H9 (cell line): ENCODE data around the gene DCANP1. TPM values are rescaled to one million over a fixed set of nuclear protein-coding genes. Genes with fewer than 3 reads are reported as not detected.

ENCODE experiments used
- DNase-seq: peaks from one replicate; pipeline ENCODE4 v3.0.0-alpha.2; 2017
- H2AFZ ChIP-seq: one replicate; pipeline ENCODE4 v1.6.1; 2013; ENCODE audit warnings: mild to moderate bottlenecking, low read length, control low read depth, moderate library complexity
- H2AK5ac ChIP-seq: 2 replicates; pipeline ENCODE4 v1.6.1; 2013; ENCODE audit warnings: low read length, control low read depth, mixed read lengths; ENCODE audit not compliant: insufficient read length
- H2BK120ac ChIP-seq: one replicate; pipeline ENCODE4 v1.6.1; 2013; ENCODE audit warnings: low read depth, mild to moderate bottlenecking, low read length, control low read depth, inconsistent platforms; ENCODE audit not compliant: poor library complexity, severe bottlenecking
- H2BK12ac ChIP-seq: 2 replicates; pipeline ENCODE4 v1.6.1; 2013; ENCODE audit warnings: low read length, control low read depth, mixed read lengths, low read depth; ENCODE audit not compliant: insufficient read length
- H2BK15ac ChIP-seq: 2 replicates; pipeline ENCODE4 v1.6.1; 2013; ENCODE audit warnings: low read depth, low read length, control low read depth
- H2BK20ac ChIP-seq: one replicate; pipeline ENCODE4 v1.6.1; 2013; ENCODE audit warnings: low read depth, mild to moderate bottlenecking, low read length, control low read depth, inconsistent platforms; ENCODE audit not compliant: poor library complexity, severe bottlenecking
- H2BK5ac ChIP-seq: 2 replicates; pipeline ENCODE4 v1.6.1; 2013; ENCODE audit warnings: low read length, control low read depth, mixed read lengths; ENCODE audit not compliant: insufficient read length
- H3K14ac ChIP-seq: 2 replicates; pipeline ENCODE4 v1.6.1; 2013; ENCODE audit warnings: low read length, control low read depth; ENCODE audit not compliant: insufficient read depth
- H3K18ac ChIP-seq: 2 replicates; pipeline ENCODE4 v1.6.1; 2013; ENCODE audit warnings: low read depth, mild to moderate bottlenecking, mixed read lengths, low read length, control low read depth; ENCODE audit not compliant: insufficient read length
- H3K23ac ChIP-seq: 2 replicates; pipeline ENCODE4 v1.6.1; 2013; ENCODE audit warnings: low read length, control low read depth, mixed read lengths, low read depth; ENCODE audit not compliant: insufficient read length
- H3K23me2 ChIP-seq: 2 replicates; pipeline ENCODE4 v1.6.1; 2013; ENCODE audit warnings: low read depth, mild to moderate bottlenecking, mixed read lengths, low read length, control low read depth; ENCODE audit not compliant: insufficient read length, poor library complexity, severe bottlenecking
- H3K27ac ChIP-seq: 2 replicates; pipeline ENCODE4 v1.5.1; 2013; ENCODE audit warnings: low read length, control low read depth, mixed read lengths, low read depth; ENCODE audit not compliant: insufficient read length
- H3K27me3 ChIP-seq: 2 replicates; pipeline ENCODE4 v1.6.1; 2013; ENCODE audit warnings: low read length, control low read depth, inconsistent platforms; ENCODE audit not compliant: insufficient read depth
- H3K4ac ChIP-seq: 2 replicates; pipeline ENCODE4 v1.6.1; 2013; ENCODE audit warnings: low read depth, mild to moderate bottlenecking, control low read depth, inconsistent platforms, low read length, moderate library complexity
- H3K4me1 ChIP-seq: 2 replicates; pipeline ENCODE4 v1.6.1; 2013; ENCODE audit warnings: low read length, control low read depth, inconsistent platforms; ENCODE audit not compliant: insufficient read depth
- H3K4me2 ChIP-seq: 2 replicates; pipeline ENCODE4 v1.6.1; 2013; ENCODE audit warnings: low read length, control low read depth, mixed read lengths; ENCODE audit not compliant: insufficient read length, insufficient read depth
- H3K56ac ChIP-seq: 2 replicates; pipeline ENCODE4 v1.6.1; 2013; ENCODE audit warnings: low read depth, mild to moderate bottlenecking, mixed read lengths, low read length, control low read depth; ENCODE audit not compliant: insufficient read length
- H3K79me1 ChIP-seq: 2 replicates; pipeline ENCODE4 v1.6.1; 2013; ENCODE audit warnings: low read depth, mild to moderate bottlenecking, moderate library complexity, low read length, control low read depth, inconsistent platforms; ENCODE audit not compliant: insufficient read depth, poor library complexity, severe bottlenecking
- H3K79me2 ChIP-seq: 2 replicates; pipeline ENCODE4 v1.6.1; 2013; ENCODE audit warnings: low read length, control low read depth, inconsistent platforms; ENCODE audit not compliant: insufficient read depth
- H3K9ac ChIP-seq: 2 replicates; pipeline ENCODE4 v1.6.1; 2013; ENCODE audit warnings: low read length, control low read depth, mixed read lengths; ENCODE audit not compliant: insufficient read length; ENCODE audit errors: extremely low read depth
- H3K9me3 ChIP-seq: one replicate; pipeline ENCODE4 v1.6.1; 2013; ENCODE audit warnings: low read depth, low read length, inconsistent platforms; ENCODE audit not compliant: control insufficient read depth
- H3T11ph ChIP-seq: one replicate; pipeline ENCODE4 v1.6.1; 2013; ENCODE audit warnings: mild to moderate bottlenecking, low read length, control low read depth, inconsistent platforms
- H4K20me1 ChIP-seq: one replicate; pipeline ENCODE4 v1.6.1; 2013; ENCODE audit not compliant: control insufficient read depth, insufficient read length, insufficient read depth
- H4K5ac ChIP-seq: 2 replicates; pipeline ENCODE4 v1.6.1; 2013; ENCODE audit warnings: low read depth, mild to moderate bottlenecking, mixed read lengths, low read length, control low read depth; ENCODE audit not compliant: insufficient read length
- H4K8ac ChIP-seq: replicated peaks from 2 replicates; pipeline ENCODE4 v1.6.1; 2013; ENCODE audit warnings: low read length, control low read depth, mixed read lengths, low read depth; ENCODE audit not compliant: insufficient read length
- H4K91ac ChIP-seq: 2 replicates; pipeline ENCODE4 v1.6.1; 2013; ENCODE audit warnings: low read depth, mild to moderate bottlenecking, moderate library complexity, mixed read lengths, low read length, control low read depth; ENCODE audit not compliant: insufficient read length
- H3K27ac Mint-ChIP-seq, 3 experiments: 2 replicates in 2 of 3; 3 replicates in 1 of 3; pipeline ENCODE4 v1.8.0; 2020 to 2021; ENCODE audit warnings: mixed read lengths in 3 of 3, mild to moderate bottlenecking in 1 of 3, moderate library complexity in 1 of 3
- H3K27me3 Mint-ChIP-seq: 2 replicates; pipeline ENCODE4 v1.8.0; 2021; ENCODE audit warnings: low read depth, mild to moderate bottlenecking, moderate library complexity, mixed read lengths
- H3K36me3 Mint-ChIP-seq, 3 experiments: 2 replicates in 2 of 3; 3 replicates in 1 of 3; pipeline ENCODE4 v1.8.0; 2020 to 2021; ENCODE audit warnings: low read depth in 3 of 3, mixed read lengths in 3 of 3; ENCODE audit not compliant: insufficient read depth in 1 of 3
- H3K4me1 Mint-ChIP-seq, 2 experiments: 2 replicates each; pipeline ENCODE4 v1.8.0; 2020; ENCODE audit warnings: mixed read lengths in 2 of 2
- H3K4me3 Mint-ChIP-seq, 2 experiments: 2 replicates in 1 of 2; 3 replicates in 1 of 2; pipeline ENCODE4 v1.8.0; 2020 to 2021; ENCODE audit warnings: mild to moderate bottlenecking in 2 of 2, mixed read lengths in 2 of 2, moderate library complexity in 1 of 2
- H3K9me3 Mint-ChIP-seq, 2 experiments: 2 replicates in 1 of 2; 3 replicates in 1 of 2; pipeline ENCODE4 v1.8.0; 2020; ENCODE audit warnings: mild to moderate bottlenecking in 2 of 2, mixed read lengths in 2 of 2, moderate library complexity in 1 of 2
- whole genome bisulfite sequencing: extraction: QIAGEN DNeasy Blood & Tissue Kit; methylation state at CpG from one replicate; pipeline ENCODE4 v1.1.7; 2013; ENCODE audit warnings: missing lambda C conversion rate, low lambda C conversion rate, mixed read lengths; ENCODE audit not compliant: insufficient read length; ENCODE audit errors: extremely low coverage; 5-methylcytosine and 5-hydroxymethylcytosine counted together
- total RNA-seq: library from RNA; stranded (reverse); gene quantifications from 2 replicates; pipeline ENCODE4 v1.2.1, GENCODE V29; 2021
- TF ChIP-seq, protein P1 (sequence below): fragments of 200-600 bp; sonication (generic); conservative IDR thresholded peaks from 3 replicates; pipeline ENCODE4 v1.8.0; 2021; ENCODE audit warnings: antibody characterized with exemption, mild to moderate bottlenecking

Gene DCANP1
- total RNA-seq, 1 experiment from 2014 or later, result not detected

DNA sequence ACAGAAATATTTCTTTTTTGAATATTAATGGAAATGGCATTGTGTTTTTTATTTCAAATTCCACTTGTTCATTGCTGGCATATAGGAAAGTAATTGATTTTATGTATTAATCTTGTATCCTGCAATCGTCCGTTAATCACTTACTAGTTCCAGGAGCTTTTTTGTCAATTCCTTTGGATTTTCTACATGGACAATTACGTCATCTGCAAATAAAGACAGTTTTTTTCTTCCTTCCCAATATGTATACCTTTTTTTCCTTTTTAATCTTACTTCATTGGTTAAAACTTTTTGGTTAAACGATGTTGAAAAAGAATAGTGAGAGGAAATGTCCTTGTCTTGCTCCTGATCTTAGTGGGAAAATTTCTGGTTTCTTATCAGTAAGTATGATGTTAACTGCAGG is 6.5 kb upstream of the DCANP1 start:
- H3K4me1 ChIP-seq, result no peaks in the 10 kb centered on the region
- peaks cover 96% of the 10 kb centered on the region for H3K27me3 Mint-ChIP-seq
- no peaks in the 10 kb centered on the region for H3K23me2 ChIP-seq
- no peak overlapping the region for H3T11ph ChIP-seq
- H3K56ac ChIP-seq, result no peak overlapping the region
- no peak overlapping the region for H3K9ac ChIP-seq
- H4K91ac ChIP-seq, result no peak overlapping the region
- no peak overlapping the region for H2BK20ac ChIP-seq
- TF ChIP-seq, protein P1, sequence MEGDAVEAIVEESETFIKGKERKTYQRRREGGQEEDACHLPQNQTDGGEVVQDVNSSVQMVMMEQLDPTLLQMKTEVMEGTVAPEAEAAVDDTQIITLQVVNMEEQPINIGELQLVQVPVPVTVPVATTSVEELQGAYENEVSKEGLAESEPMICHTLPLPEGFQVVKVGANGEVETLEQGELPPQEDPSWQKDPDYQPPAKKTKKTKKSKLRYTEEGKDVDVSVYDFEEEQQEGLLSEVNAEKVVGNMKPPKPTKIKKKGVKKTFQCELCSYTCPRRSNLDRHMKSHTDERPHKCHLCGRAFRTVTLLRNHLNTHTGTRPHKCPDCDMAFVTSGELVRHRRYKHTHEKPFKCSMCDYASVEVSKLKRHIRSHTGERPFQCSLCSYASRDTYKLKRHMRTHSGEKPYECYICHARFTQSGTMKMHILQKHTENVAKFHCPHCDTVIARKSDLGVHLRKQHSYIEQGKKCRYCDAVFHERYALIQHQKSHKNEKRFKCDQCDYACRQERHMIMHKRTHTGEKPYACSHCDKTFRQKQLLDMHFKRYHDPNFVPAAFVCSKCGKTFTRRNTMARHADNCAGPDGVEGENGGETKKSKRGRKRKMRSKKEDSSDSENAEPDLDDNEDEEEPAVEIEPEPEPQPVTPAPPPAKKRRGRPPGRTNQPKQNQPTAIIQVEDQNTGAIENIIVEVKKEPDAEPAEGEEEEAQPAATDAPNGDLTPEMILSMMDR, result no peak
- no peak overlapping the region for H2BK5ac ChIP-seq
- H2AK5ac ChIP-seq, result no peak overlapping the region
- no CpG with 5 or more reads among the region's 4 CpGs for WGBS
- no peak overlapping the region for H2AFZ ChIP-seq
- no peak overlapping the region for H3K4me3 Mint-ChIP-seq
- H3K4me2 ChIP-seq, result no peak overlapping the region
- H3K27me3 ChIP-seq, result no peaks in the 10 kb centered on the region; the same call in 1 of the 2 replicates
- no peaks in the 10 kb centered on the region for H3K36me3 Mint-ChIP-seq
- no peak overlapping the region for H4K5ac ChIP-seq
- H3K79me2 ChIP-seq, result no peaks in the 10 kb centered on the region
- H4K8ac ChIP-seq, result no peak overlapping the region
- DNase-seq, result no peak
- no peaks in the 10 kb centered on the region for H3K9me3 Mint-ChIP-seq
- H3K23ac ChIP-seq, result no peak overlapping the region
- H2BK15ac ChIP-seq, result no peak overlapping the region
- no peaks in the 10 kb centered on the region for H3K79me1 ChIP-seq
- H3K18ac ChIP-seq, result no peak overlapping the region
- H3K27ac ChIP-seq, result no peak overlapping the region
- H2BK120ac ChIP-seq, result no peak overlapping the region
- H3K4ac ChIP-seq, result no peak overlapping the region
- no peaks in the 10 kb centered on the region for H3K4me1 Mint-ChIP-seq
- H3K27ac Mint-ChIP-seq, result no peak overlapping the region
- no peak overlapping the region for H2BK12ac ChIP-seq
- no peaks in the 10 kb centered on the region for H4K20me1 ChIP-seq
- no peak overlapping the region for H3K14ac ChIP-seq
- H3K9me3 ChIP-seq, result no peaks in the 10 kb centered on the region
